ENCODE data around the gene CYREN. TPM values are rescaled to one million over a fixed set of nuclear protein-coding genes. Genes with fewer than 3 reads are reported as not detected.

The CYREN gene
- total RNA-seq, 1 experiment from 2014 or later = 70.5 TPM

GRCh38 chr7:135197906-135198655 lies 27.6 kb upstream of the CYREN start:
- H3K79me2 ChIP-seq (ENCODE audit: low read depth) = no peaks in the 10 kb centered on the region
- no peaks in the 10 kb centered on the region for H4K20me1 ChIP-seq (ENCODE audit: insufficient read depth)
- H2AFZ ChIP-seq = no peak overlapping the region
- H3K9me3 ChIP-seq (ENCODE audit: insufficient read depth, low read depth) = no peaks in the 10 kb centered on the region
- no peak overlapping the region for H3K4me2 ChIP-seq
- DNase-seq = peak in 1 of 2 experiments; percentile 16
- no peaks in the 10 kb centered on the region for H3K4me1 ChIP-seq (replicated peaks; ENCODE audit: insufficient read depth)
- CTCF ChIA-PET = no interaction called here
- no TSS peak for BruUV-seq (replicated peaks)
- no peaks in the 10 kb centered on the region for H3K9me2 ChIP-seq (ENCODE audit: insufficient read depth)
- TF ChIP-seq CTCF (conservative IDR thresholded peaks at IDR 0.05) (no peak), EZH2 (IDR thresholded peaks at IDR 0.05; ENCODE audit: low read depth) (no peak)
- no peak overlapping the region for H3K4me3 ChIP-seq
- POLR2A ChIA-PET (ENCODE audit: unreplicated experiment) = no interaction called here
- no peak overlapping the region for H3K27ac ChIP-seq
- H3K36me3 ChIP-seq (ENCODE audit: low read depth) = no peaks in the 10 kb centered on the region
- H3F3A ChIP-seq (ENCODE audit: insufficient read depth, low read depth) = no peaks in the 10 kb centered on the region
- intact Hi-C loops (cut with micrococcal nuclease; ENCODE audit: unreplicated experiment) = no loop called here
- no peaks in the 10 kb centered on the region for H3K27me3 ChIP-seq (ENCODE audit: insufficient read depth, low read depth)

GRCh38 chr7:135197343-135197742 lies 26.8 kb upstream of the CYREN start:
- CTCF ChIA-PET = no interaction called here

GRCh38 chr7:135195968-135196629 lies 25.6 kb upstream of the CYREN start:
- Histone ChIP-seq H3K9me3 (ENCODE audit: insufficient read depth, low read depth) (no peaks in the 10 kb centered on the region), H3K79me2 (ENCODE audit: low read depth) (no peaks in the 10 kb centered on the region), H3F3A (ENCODE audit: insufficient read depth, low read depth) (no peaks in the 10 kb centered on the region), H3K27me3 (ENCODE audit: insufficient read depth, low read depth) (no peaks in the 10 kb centered on the region), H3K4me2 (no peak overlapping the region), H2AFZ (no peak overlapping the region), H3K36me3 (ENCODE audit: low read depth) (no peaks in the 10 kb centered on the region), H4K20me1 (ENCODE audit: insufficient read depth) (no peaks in the 10 kb centered on the region), H3K9me2 (ENCODE audit: insufficient read depth) (no peaks in the 10 kb centered on the region), H3K4me1 (replicated peaks; ENCODE audit: insufficient read depth) (no peaks in the 10 kb centered on the region), H3K4me3 (no peak overlapping the region), H3K27ac (no peak overlapping the region)
- TF ChIP-seq CTCF (conservative IDR thresholded peaks at IDR 0.05) = no peak
- no peak for TF ChIP-seq EZH2 (IDR thresholded peaks at IDR 0.05; ENCODE audit: low read depth)
- DNase-seq = no peak
- intact Hi-C loops (cut with micrococcal nuclease; ENCODE audit: unreplicated experiment) = no loop called here
- BruUV-seq (replicated peaks) = no TSS peak
- CTCF ChIA-PET = no interaction called here
- POLR2A ChIA-PET (ENCODE audit: unreplicated experiment) = no interaction called here

More at GRCh38 chr7:135197343-135197742, 26.8 kb upstream of the CYREN start:
- H3K79me2 ChIP-seq (ENCODE audit: low read depth) = no peaks in the 10 kb centered on the region
- no peak overlapping the region for H3K4me2 ChIP-seq
- no peaks in the 10 kb centered on the region for H4K20me1 ChIP-seq (ENCODE audit: insufficient read depth)
- intact Hi-C loops (cut with micrococcal nuclease; ENCODE audit: unreplicated experiment) = no loop called here
- no peaks in the 10 kb centered on the region for H3K36me3 ChIP-seq (ENCODE audit: low read depth)
- no peak overlapping the region for H2AFZ ChIP-seq
- TF ChIP-seq CTCF (conservative IDR thresholded peaks at IDR 0.05) (no peak), EZH2 (IDR thresholded peaks at IDR 0.05; ENCODE audit: low read depth) (no peak)
- POLR2A ChIA-PET (ENCODE audit: unreplicated experiment) = no interaction called here
- no peaks in the 10 kb centered on the region for H3K4me1 ChIP-seq (replicated peaks; ENCODE audit: insufficient read depth)
- H3K27me3 ChIP-seq (ENCODE audit: insufficient read depth, low read depth) = no peaks in the 10 kb centered on the region
- no TSS peak for BruUV-seq (replicated peaks)
- H3K4me3 ChIP-seq = no peak overlapping the region
- H3K9me2 ChIP-seq (ENCODE audit: insufficient read depth) = no peaks in the 10 kb centered on the region
- H3F3A ChIP-seq (ENCODE audit: insufficient read depth, low read depth) = no peaks in the 10 kb centered on the region
- H3K27ac ChIP-seq = no peak overlapping the region
- no peaks in the 10 kb centered on the region for H3K9me3 ChIP-seq (ENCODE audit: insufficient read depth, low read depth)
- peak in 1 of 2 experiments; percentile 6 for DNase-seq
